Gastrocnemius medialis (tissue), 4 donors: ENCODE results near the gene BCL2L2.

Experiments
- CTCF ChIP-seq, 5 experiments: fragments of 450-650 bp in 3 of 5; fragments of 200-600 bp in 2 of 5; sonication (generic) in 2 of 5; IDR thresholded peaks in 4 of 5; conservative IDR thresholded peaks in 1 of 5; 1 replicate in 4 of 5; 2 replicates in 1 of 5; pipeline ENCODE4 v1.5.1; 2016 to 2019; ENCODE audit warnings: antibody characterized with exemption in 5 of 5, mild to moderate bottlenecking in 3 of 5, moderate library complexity in 3 of 5
- POLR2A ChIP-seq, 2 donors: fragments of 450-650 bp; IDR thresholded peaks; one replicate each; pipeline ENCODE4 v1.6.1; 2017; ENCODE audit warnings: antibody characterized with exemption in 2 of 2, mild to moderate bottlenecking in 2 of 2, moderate library complexity in 2 of 2

GRCh38 chr14:23322568-23323517 is 16.2 kb downstream of the BCL2L2 start:
- TF ChIP-seq CTCF (IDR thresholded peaks at IDR 0.05 in 4 of 5, conservative IDR thresholded peaks at IDR 0.05 in 1 of 5), result no peak
- TF ChIP-seq POLR2A (IDR thresholded peaks at IDR 0.05), result no peak
